IPS-NIHi7 (cell line): ENCODE data around the gene RIN1.
"Not testable (repeated sequence)": the region's sequence is repeated elsewhere in the genome, so short reads cannot be mapped to it uniquely, and the experiment has no call there.

Source experiments
- DNase-seq: peaks from one replicate; pipeline ENCODE4 v3.0.0; 2012; ENCODE audit warnings: mixed read lengths; ENCODE audit errors: extremely low spot score

The RIN1 gene

DNA sequence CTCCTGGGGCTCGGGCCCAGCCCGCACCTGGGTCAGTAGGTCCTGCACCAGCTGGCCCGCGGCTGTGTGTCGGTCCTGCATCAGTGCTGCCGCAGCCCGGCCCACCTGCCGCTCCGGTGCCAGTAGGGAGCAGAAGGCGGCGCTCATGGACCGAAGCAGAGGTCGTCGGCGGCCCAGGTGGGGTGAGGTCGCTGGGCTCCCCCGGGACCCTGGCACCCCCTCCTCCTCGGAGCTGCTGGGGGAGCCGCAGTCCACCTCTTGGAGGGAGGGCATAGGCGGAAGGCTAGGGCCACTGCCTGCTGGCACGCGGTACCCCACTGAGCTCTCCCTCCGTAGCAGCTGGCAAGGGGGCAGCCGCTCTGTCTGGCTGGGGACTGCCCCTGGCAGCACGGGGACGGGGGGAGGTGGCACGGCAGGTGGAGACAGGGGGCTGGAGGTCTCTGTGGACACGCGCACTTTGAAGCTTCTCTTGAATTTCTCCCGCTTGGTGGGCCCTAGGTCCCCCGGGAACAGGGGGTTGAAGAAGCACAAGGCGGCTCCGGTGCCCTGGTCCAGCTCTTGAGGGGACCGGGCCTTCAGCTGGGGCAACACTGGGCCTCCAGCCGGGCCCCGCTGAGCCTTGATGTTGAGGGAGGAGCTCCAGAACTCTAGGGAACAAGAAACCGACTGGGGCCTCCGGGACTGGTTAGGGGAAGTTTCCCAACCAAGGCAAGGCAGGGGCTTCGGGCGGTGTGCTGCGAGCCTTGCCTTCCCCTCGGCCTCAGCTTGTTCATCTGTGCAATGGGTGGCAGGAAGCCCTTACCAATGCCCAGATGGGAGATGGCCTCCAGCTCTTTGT is 1.4 kb downstream of the RIN1 start:
- no peak for DNase-seq

DNA sequence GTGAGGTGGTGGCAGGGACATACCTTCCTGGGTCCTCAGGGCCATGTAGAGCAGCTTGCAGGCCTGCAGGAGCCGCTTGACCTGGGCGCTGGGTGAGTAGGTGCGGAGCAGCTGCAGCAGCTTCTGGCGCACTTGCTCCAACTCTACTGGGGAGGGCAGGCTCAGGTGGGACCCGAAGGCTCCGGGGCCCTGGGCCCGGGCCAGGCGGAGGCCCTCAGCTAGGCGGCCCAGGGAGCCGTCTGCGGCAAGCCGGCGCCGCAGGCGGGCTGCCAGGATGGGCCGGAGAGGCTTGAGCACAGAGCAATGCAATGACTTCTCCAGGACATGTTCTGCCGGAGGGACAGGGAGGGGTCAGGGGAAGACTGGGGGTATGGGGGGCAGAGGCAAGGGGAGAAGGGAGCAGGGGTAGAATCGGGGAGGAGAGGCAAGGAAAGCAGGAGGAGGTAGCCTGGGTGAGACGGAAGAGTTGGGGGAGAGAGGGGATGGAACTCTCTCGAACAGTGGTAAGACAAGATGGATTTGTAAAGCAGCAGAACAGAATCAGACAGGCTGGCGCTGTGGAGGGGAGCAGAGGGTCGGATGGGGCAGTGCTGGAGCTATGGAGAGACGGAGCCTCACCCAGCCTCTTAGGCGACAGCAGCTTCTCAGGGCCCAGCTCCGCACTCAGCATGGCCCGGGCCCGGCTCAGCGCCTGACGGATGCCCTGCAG is 2.2 kb downstream of the RIN1 start:
- no peak for DNase-seq

DNA sequence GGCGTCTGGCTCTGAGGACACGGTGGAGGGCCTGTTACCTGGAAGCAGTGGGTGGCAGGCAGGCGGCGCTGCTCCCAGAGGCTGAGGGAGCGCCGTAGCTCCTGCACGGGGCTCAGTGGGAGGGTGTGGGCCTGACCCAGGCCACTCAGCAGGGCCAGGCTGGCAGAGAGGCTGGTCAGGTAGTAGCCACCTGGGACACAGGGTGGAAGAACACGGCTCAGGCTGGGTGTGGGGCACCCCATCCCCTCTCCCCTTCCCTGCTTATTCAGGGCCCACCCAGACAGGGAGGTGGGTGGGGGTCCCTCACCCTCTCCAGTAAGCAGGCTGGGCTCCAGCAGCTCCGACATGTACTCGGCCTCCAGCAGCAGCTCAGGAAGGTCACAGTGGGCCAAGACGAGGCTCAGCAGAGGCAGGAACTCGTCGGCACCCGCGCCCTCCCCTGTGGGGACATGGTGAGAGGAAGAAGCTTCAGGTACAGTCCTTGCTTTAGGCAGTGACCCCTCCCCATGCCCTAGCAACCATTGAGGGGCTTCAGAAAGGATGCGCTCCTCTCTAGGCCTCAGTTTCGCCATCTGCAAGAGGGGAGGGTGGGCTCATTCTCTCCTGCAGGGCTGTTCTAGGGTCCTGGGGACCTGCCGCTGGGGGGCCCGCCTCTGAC is 2.9 kb downstream of the RIN1 start:
- no peak for DNase-seq

DNA sequence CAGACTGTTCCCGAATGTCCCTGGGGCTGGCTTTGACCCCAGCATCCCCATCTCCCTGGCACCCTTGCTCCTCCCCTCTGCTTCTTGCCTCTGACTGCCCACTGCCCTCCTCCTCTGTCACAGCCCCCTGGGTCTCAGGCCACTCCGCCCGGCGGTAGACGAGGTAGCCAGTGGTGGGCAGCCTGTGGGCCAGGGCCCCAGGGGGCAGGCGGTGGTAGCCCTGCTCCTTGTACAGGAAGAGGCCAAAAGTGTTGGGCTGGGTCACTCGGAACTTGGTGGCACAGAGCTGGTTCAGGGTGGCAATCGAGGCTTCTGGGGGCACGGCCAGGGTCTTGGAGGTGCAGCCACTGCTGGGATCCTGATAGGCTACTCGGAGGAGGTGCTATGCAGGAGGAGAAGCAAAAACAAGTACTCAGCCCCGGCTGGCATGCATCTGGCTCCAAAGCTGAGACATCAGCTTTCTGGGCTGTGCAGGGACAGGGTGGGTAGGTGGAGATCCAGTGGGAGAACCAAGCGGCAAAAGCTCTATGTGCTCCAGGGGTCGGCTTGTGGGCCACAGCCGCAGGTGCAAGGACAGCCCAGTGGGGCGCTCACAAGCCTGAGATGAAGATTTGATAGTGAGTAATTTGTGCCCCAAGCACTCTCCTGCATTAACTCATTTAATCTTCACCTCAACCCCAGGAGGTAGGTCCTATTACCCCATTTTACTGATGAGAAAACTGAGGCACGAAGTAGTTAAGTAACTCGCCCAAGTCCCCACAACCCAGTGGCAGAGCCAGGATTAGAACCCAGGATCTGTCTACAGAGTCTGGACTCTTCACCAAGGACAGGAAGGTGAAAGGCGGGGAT is 3.6 kb downstream of the RIN1 start:
- DNase-seq: no peak

DNA sequence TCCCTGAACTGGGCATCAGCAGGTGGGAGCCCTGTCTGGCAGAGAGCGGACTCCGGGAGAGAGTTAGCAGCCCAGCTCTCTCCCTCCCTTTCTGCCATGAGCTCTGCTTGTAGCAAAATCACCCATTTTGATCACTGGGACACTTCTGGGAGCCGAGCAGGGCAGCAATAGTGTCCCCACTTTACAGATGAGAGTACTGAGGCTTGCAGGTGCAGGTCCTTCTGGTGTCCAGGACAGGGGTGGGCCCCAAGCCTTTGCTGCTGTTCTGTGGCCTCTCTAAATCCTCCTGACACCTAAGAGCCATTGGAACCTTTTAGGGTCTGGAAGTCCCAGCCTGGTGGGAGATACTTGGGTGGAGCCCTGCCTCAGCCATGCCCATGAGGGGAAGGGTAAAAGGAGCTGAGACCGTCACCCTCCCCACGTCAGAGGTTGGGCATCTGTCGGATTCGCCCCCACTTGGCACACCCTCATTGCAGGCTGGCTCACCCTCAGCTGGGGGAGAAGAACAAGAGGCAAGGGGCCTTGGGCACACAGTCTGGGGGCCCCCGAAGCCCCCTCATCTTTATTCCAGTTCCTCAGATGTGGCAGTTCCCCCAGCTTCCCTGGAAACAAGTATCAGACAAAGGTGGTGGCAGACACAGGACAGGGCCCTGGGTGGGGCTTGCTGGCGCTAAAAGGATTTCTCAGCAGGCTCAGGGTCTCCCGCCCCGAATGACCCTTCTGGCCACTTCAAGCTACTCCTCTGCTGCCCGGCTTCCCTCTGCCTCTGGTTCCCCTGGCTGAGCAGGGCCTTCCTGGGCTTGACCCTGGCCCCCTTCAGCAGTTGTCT is 4.5 kb downstream of the RIN1 start:
- no peak for DNase-seq

DNA sequence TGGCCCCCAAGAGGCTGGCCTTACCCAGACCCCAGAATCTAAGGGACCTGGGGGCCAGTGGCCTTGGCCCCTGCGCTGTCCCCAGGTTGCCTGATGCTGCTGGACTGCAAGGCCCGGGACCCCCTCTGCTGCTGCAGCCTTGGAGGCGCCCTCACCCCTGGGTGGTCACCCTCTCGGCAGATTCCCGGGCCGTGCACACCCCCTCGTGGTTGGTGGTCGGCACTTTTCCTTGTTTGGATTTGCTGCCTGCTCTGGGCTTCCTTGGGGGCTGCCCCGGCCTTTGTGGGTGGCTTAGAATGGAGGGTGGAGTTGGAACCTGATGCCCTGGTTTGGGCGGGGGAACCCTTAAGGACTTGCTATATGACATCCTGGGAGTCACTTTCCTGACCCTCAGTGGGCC is 5.3 kb downstream of the RIN1 start:
- DNase-seq: no peak

DNA sequence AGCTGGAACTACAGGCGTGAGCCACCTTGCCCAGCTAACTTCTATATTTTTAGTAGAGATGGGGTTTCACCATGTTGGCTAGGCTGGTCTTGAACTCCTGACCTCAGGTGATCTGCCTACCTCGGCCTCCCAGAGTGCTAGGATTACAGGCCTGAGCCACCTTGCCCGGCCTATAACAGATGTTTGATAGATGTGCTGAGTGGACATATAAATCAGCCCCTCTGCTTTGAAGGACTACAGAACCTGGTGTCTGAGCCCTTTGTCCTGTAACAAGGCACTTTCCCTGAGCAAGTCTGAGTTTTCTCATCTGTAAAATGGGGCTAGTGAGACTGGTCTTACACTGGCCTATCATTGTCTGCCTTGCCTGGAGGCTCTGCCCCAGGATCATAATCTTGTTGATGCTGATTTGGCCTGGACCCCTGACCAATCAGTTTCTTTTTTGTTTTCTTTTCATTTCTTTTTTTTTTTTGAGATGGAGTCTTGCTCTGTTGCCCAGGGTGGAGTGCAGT is 7.0 kb downstream of the RIN1 start:
- DNase-seq: no peak

DNA sequence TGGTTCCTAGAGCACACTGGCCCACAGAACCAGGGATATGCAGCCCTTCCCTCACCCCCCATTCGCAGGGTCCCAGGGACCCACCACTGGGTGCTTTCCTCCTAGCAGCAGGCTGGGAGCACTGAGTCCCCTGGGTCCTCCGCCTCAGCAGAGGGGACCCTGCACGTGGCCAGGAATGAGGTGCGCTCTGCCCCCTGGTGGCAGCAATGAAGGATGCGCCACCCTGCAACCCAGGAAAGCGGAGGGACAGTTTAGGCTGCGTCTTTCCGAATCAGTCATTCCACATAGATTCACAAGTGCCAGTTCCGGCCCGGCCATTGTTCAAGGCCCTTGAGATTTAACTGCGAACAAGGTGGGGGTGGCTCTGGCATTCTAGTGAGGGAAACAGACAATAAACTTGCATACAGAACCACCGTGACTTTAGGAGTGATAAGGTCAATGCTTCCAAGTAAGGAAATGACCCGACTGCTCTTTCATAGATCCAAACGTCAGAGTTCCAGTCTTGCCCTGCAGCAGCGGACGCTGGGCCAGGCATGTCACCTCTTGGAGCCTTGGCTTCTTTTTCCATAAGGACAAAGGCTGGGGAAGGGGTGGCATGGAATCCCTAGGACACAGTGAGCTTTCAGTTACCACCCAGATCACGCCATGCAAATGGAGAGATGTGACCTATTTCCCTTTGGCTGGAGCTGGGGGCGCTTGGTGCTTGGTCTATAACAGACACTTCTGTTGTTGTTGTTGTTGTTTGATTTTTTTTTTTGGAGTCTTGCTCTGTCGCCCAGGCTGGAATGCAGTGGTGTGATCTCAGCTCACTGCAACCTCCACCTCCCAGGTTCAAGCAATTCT is 7.7 kb downstream of the RIN1 start:
- DNase-seq: peak; percentile 87

DNA sequence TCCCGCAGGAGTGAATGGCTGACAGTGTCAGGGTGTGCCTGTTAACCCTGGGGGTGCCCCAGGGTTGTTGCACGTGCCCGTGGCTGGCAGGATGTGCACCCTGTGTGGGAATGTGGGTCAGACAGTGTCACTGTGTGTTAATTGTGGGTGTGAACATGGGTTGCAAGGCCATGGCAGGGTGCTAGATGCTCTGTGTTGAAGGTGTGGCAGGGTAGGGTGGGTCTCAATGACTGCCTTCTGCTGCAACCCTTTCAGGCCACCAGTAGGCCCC is 8.3 kb downstream of the RIN1 start:
- DNase-seq: no peak

DNA sequence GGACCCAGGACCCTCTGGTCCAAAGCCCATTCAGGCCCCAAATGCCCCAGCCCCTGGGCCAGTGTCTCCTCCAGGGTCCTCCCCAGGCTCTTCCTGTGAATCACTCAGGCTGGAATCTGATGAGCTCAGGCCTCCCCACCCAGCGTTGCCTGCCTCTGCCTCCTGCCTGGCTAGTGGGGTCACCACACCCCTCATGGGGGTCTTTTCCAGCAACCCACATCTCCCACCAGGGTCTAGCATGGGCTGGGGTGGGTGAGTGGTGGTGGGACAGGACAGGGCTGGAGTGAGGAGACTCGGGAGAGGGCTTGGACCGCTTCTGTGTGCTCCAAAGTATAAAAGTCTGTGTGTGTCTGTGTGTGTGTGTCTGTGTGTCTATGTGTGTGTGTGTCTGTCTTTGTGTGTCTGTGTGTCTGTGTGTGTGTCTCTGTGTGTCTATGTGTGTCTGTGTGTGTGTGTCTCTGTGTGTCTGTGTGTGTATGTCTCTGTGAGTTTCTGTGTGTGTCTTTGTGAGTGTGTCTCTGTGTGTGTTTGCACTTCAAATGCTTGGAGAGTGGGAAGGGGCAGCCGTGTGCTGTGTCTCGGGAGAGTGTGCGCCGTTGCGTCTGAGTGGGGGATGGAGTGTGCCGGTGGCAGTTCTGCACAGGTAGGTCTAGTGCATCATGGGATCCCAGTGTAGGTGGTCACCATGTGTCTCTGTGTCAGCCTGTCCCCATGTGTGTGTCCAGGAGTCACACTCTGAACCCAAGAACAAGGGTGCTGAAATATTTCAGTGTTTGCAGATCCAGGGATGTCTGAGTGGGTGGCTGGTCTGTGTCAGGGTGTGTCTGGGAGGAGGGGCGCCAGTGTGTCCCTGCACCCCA is 8.8 kb downstream of the RIN1 start:
- no peak for DNase-seq

DNA sequence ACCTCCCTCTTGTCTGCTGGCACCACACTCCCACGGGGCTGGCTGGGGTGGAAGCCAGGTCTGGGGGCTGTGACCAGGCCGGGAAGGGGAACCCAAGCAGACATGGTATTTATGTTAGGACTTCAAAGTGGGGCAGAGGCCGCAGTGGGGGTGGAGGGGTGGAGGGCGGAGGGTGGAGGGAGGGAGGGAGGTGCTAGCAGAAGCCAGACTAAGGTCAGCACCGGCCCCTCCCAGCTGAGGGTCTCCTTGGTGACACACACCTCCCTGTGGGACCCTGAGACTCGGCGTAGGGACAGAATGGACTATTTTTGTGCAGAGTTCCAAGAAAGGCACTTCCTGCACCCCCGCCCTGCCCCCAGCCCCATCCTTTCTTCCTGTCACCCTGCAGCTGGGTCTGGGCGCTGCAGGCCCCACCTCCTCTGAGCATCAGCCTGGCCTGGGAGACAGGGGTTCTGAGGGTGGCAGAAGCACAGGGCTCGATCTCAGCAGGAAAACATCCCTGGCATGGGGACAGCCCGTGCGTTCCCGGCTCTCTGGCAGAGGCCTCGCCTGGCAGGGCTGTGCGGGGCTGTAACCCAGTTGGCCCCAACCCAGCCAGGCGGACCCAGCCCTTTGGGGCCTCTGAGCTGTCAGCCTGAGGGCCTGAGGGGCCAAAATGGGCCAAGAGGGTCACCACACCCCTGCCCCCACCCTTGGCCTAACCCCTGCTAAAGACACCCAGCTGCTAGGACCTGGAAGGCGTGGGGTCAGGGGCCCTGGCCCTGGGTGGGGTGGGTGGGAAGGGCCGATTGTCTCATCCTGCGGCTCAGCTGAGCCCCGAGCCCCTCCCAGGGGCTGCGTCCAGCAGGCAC is 9.7 kb downstream of the RIN1 start:
- no peak for DNase-seq

DNA sequence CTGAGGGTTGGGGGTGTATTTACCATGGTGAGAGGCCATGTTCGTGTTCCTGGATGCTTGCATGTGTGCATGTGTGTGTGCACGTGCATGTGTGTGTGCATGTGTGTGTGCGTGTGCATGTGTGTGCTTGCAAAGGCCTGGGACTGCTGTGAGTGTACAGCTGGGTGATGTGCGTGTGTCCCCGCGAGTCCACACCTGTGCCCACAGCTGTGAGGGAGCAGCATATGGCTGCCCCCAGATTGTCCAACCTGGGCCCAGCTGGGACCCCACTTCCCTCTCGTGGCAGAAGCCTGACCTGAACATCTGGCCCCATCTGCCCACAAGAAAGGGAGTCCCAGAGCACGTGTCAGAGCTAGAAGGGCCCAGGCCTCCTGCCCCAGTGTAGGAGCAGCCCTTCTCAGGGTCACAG is 11.0 kb downstream of the RIN1 start:
- no peak for DNase-seq

DNA sequence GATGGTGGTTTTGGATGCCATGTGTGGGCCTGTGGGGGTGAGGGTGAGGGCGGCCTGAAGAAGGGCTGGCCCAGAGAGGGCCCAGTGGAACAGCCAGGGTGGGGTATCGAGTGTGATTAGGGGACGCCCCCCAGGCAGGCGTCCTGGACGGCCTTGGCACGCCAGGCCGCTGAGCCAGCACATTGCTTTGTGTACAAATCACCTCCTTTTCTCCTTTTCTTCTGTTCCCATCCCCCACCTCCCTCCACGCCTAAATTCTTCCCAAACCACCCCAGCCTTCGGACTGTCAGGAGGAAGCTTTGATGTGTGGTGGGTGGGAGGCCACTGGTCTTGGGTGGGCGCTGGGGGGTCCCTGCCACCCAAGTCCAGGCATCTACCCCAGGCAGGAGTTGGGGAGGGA is 11.6 kb downstream of the RIN1 start:
- no peak for DNase-seq

DNA sequence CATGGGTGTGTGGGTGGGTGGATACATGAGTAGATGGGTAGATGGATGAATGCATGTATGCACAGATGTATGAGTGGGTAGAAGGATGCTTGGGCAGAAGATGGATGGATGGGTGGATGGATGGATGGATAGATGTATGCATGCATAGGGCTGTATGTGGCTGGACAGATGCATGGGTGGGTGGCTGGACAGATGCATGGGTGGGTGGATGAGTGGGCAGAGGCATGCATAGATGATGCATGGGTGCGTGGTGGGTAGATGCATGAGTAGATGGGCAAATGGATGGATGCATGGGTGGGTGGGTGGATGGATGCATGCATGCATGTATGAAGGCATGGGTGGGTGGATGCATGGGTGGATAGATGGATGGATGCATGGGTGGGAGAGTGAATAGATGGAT is 12.6 kb downstream of the RIN1 start:
- no peak for DNase-seq

DNA sequence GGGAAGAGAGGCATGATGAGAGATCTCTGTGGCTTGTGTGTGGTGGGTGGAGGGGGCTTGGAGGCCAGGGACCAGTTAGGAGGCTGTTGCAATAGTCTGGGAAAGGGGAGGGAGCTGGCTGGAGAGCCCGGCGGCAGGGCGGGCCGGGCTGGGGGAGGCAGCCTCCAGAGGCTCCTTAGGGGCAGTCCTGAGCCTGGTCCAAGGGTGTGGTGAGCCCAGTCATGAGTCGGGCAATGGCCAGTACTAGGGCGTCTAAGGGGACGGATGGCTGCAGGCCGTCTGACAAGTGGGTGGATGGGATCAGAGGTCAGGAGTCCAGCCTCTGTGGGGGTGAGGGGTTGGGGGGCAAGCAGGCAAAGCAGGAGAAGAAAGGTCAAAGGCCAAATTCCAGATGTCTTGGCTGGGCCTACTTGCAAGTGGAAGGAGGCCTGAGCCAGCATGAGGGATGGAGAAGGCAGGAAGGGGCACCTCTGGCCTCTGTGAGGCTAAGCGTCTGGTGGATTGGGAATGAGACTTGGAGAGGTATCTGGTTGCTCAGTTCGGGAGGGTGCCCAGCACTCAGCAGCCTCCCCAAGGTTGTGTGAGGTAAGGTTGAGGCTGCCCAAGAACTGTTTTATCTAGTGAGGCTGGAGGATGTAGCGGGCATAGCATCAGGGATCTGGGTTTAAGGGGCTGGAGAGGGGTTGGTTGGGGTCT is 13.4 kb downstream of the RIN1 start:
- DNase-seq: no peak

DNA sequence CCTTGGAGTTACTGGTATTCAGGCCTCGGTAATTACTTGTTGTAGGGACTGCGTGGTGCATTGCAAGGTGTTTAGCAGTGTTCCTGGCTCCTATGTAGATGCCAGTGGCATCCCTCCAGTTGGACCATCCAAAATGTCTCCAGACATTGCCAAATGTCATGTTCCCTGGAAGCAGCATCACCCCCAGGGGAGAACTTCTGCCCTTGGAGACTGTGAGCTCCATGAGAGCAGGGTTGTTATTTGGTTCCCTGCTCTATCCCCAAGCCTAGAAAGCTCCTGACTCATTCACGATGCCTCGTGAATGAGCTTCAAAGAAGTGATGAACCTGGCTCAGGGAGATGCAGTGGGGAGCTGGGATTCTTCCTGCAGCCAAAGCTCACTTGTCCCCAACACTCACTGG is 14.6 kb downstream of the RIN1 start:
- no peak for DNase-seq

DNA sequence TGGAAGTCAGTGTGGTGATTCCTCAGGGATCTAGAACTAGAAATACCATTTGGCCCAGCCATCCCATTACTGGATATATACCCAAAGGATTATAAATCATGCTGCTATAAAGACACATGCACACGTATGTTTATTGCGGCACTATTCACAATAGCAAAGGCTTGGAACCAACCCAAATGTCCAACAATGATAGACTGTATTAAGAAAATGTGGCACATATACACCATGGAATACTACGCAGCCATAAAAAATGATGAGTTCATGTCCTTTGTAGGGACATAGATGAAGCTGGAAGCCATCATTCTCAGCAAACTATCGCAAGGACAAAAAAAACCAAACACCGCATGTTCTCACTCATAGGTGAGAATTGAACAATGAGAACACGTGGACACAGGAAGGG is 15.5 kb downstream of the RIN1 start:
- not testable (repeated sequence) for DNase-seq

DNA sequence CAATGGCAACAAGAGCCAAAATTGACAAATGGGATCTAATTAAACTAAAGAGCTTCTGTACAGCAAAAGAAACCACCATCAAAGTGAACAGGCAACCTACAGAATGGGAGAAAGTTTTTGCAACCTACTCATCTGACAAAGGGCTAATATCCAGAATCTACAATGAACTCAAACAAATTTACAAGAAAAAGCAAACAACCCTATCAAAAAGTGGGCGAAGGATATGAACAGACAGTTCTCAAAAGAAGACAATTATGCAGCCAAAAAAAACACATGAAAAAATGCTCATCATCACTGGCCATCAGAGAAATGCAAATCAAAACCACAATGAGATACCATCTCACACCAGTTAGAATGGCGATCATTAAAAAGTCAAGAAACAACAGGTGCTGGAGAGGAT is 15.9 kb downstream of the RIN1 start:
- not testable (repeated sequence) for DNase-seq
